ENCODE data around the gene DYNLL2. TPM values are rescaled to one million over a fixed set of nuclear protein-coding genes. Genes with fewer than 3 reads are reported as not detected.
"Not testable (repeated sequence)": the region's sequence is repeated elsewhere in the genome, so short reads cannot be mapped to it uniquely, and the experiment has no call there.

Gene DYNLL2
- total RNA-seq = 18.8 and 20.5 TPM in 2 replicates
- long read RNA-seq = 0 reads

- Mint-ChIP-seq H3K27me3 (ENCODE audit: unreplicated experiment) (peaks cover 22% of the 10 kb centered on the region), H3K27ac (ENCODE audit: unreplicated experiment) (peak within 1 kb of the TSS; percentile 80), H3K36me3 (ENCODE audit: unreplicated experiment) (peaks cover 8% of the 10 kb centered on the region), H3K9me3 (ENCODE audit: unreplicated experiment) (no peaks in the 10 kb centered on the region), H3K4me3 (ENCODE audit: unreplicated experiment) (peak within 1 kb of the TSS; percentile 86), H3K4me1 (ENCODE audit: unreplicated experiment) (peaks cover 17% of the 10 kb centered on the region)
- TF ChIP-seq CTCF (IDR thresholded peaks at IDR 0.05) = no peak
- DNase-seq (ENCODE audit: extremely low spot score, unreplicated experiment) = peak; percentile 96
These were observed at the start of gene DYNLL2 for GRCh38 chr17:58082870-58083490. Gene DYNLL2, plus strand, starts transcription at chr17:58083419. Its CDS starts 3,672 bp downstream, at chr17:58087091.

GRCh38 chr17:58039975-58040374, 43.2 kb upstream of the DYNLL2 start:
- Mint-ChIP-seq H3K4me3 (ENCODE audit: unreplicated experiment) (no peak overlapping the region), H3K27ac (ENCODE audit: unreplicated experiment) (no peak overlapping the region)
- TF ChIP-seq CTCF (IDR thresholded peaks at IDR 0.05) = no peak

GRCh38 chr17:58040386-58040785, 42.8 kb upstream of the DYNLL2 start:
- no peak overlapping the region for H3K27ac Mint-ChIP-seq (ENCODE audit: unreplicated experiment)
- H3K4me1 Mint-ChIP-seq (ENCODE audit: unreplicated experiment) = no peaks in the 10 kb centered on the region
- TF ChIP-seq CTCF (IDR thresholded peaks at IDR 0.05) = no peak
- H3K9me3 Mint-ChIP-seq (ENCODE audit: unreplicated experiment) = no peaks in the 10 kb centered on the region
- H3K4me3 Mint-ChIP-seq (ENCODE audit: unreplicated experiment) = no peak overlapping the region
- DNase-seq (ENCODE audit: extremely low spot score, unreplicated experiment) = no peak
- no peaks in the 10 kb centered on the region for H3K36me3 Mint-ChIP-seq (ENCODE audit: unreplicated experiment)
- H3K27me3 Mint-ChIP-seq (ENCODE audit: unreplicated experiment) = peaks cover 51% of the 10 kb centered on the region

More at GRCh38 chr17:58039975-58040374, 43.2 kb upstream of the DYNLL2 start:
- peaks cover 51% of the 10 kb centered on the region for H3K27me3 Mint-ChIP-seq (ENCODE audit: unreplicated experiment)
- no peak for DNase-seq (ENCODE audit: extremely low spot score, unreplicated experiment)
- no peaks in the 10 kb centered on the region for H3K9me3 Mint-ChIP-seq (ENCODE audit: unreplicated experiment)
- no peaks in the 10 kb centered on the region for H3K4me1 Mint-ChIP-seq (ENCODE audit: unreplicated experiment)
- no peaks in the 10 kb centered on the region for H3K36me3 Mint-ChIP-seq (ENCODE audit: unreplicated experiment)

- no peak for TF ChIP-seq CTCF (IDR thresholded peaks at IDR 0.05)
- Mint-ChIP-seq H3K4me3 (ENCODE audit: unreplicated experiment) (no peak overlapping the region), H3K9me3 (ENCODE audit: unreplicated experiment) (no peaks in the 10 kb centered on the region), H3K27me3 (ENCODE audit: unreplicated experiment) (peaks cover 56% of the 10 kb centered on the region), H3K27ac (ENCODE audit: unreplicated experiment) (no peak overlapping the region), H3K4me1 (ENCODE audit: unreplicated experiment) (no peaks in the 10 kb centered on the region), H3K36me3 (ENCODE audit: unreplicated experiment) (no peaks in the 10 kb centered on the region)
- DNase-seq (ENCODE audit: extremely low spot score, unreplicated experiment) = no peak
These were observed 42.1 kb upstream of the DYNLL2 start for GRCh38 chr17:58041161-58041560.

GRCh38 chr17:58043221-58044181, 39.7 kb upstream of the DYNLL2 start:
- Mint-ChIP-seq H3K9me3 (ENCODE audit: unreplicated experiment) (no peaks in the 10 kb centered on the region), H3K4me1 (ENCODE audit: unreplicated experiment) (no peaks in the 10 kb centered on the region), H3K27me3 (ENCODE audit: unreplicated experiment) (peaks cover 66% of the 10 kb centered on the region), H3K4me3 (ENCODE audit: unreplicated experiment) (no peak overlapping the region), H3K36me3 (ENCODE audit: unreplicated experiment) (no peaks in the 10 kb centered on the region), H3K27ac (ENCODE audit: unreplicated experiment) (no peak overlapping the region)
- DNase-seq (ENCODE audit: extremely low spot score, unreplicated experiment) = no peak
- no peak for TF ChIP-seq CTCF (IDR thresholded peaks at IDR 0.05)

- H3K36me3 Mint-ChIP-seq (ENCODE audit: unreplicated experiment); DNase-seq (ENCODE audit: extremely low spot score, unreplicated experiment); H3K4me3 Mint-ChIP-seq (ENCODE audit: unreplicated experiment); H3K4me1 Mint-ChIP-seq (ENCODE audit: unreplicated experiment); H3K27ac Mint-ChIP-seq (ENCODE audit: unreplicated experiment); H3K9me3 Mint-ChIP-seq (ENCODE audit: unreplicated experiment): not testable (repeated sequence)
- H3K27me3 Mint-ChIP-seq (ENCODE audit: unreplicated experiment) = peaks cover 67% of the 10 kb centered on the region
These were observed 39.0 kb upstream of the DYNLL2 start for GRCh38 chr17:58044256-58044655.

Measured in osteocyte (in vitro differentiated cells).